Measurements from ENCODE around the gene SLC25A22.
A peak's percentile ranks its signal among the peaks of the same experiment; 100 is the strongest.

SLC25A22 gene

GRCh38 chr11:821512-822371 lies 23.7 kb upstream of the SLC25A22 start:
- FAIRE-seq, result no peak

GRCh38 chr11:820655-821511 lies 22.8 kb upstream of the SLC25A22 start:
- no peak for FAIRE-seq

- peak; percentile 88 for FAIRE-seq
These were observed 22.0 kb upstream of the SLC25A22 start for GRCh38 chr11:819943-820649.

- no peak for FAIRE-seq
These were observed 21.2 kb upstream of the SLC25A22 start for GRCh38 chr11:819129-819931.

GRCh38 chr11:818396-819128 lies 20.5 kb upstream of the SLC25A22 start, which contains the start of gene PNPLA2:
Gene PNPLA2 (plus strand): TSS chr11:818914. CDS start chr11:819719, 805 bp downstream.
- FAIRE-seq, result peak; percentile 64

GRCh38 chr11:816433-816779 lies 18.3 kb upstream of the SLC25A22 start:
- peak; percentile 96 for FAIRE-seq

- no peak for FAIRE-seq
These were observed 17.8 kb upstream of the SLC25A22 start for GRCh38 chr11:815675-816432.

GRCh38 chr11:813456-814096 lies 15.5 kb upstream of the SLC25A22 start:
- no peak for FAIRE-seq

- no peak for FAIRE-seq
These were observed 15.0 kb upstream of the SLC25A22 start for GRCh38 chr11:813072-813455.

- no peak for FAIRE-seq
These were observed 14.3 kb upstream of the SLC25A22 start for GRCh38 chr11:812390-812789.

- FAIRE-seq, result no peak
These were observed 13.6 kb upstream of the SLC25A22 start for GRCh38 chr11:811446-812245.

- no peak for FAIRE-seq
These were observed 12.0 kb upstream of the SLC25A22 start for GRCh38 chr11:810040-810567.

GRCh38 chr11:809287-810039 lies 11.4 kb upstream of the SLC25A22 start, which contains the start of gene RPLP2:
Gene RPLP2 (plus strand): TSS chr11:809967. CDS start chr11:810235, 268 bp downstream.
- FAIRE-seq, result peak; percentile 93

- FAIRE-seq, result no peak
These were observed 10.6 kb upstream of the SLC25A22 start for GRCh38 chr11:808427-809286.

- no peak for FAIRE-seq
These were observed 6.5 kb upstream of the SLC25A22 start for GRCh38 chr11:804599-804964.

GRCh38 chr11:803770-804598 lies 5.9 kb upstream of the SLC25A22 start:
- FAIRE-seq, result no peak

GRCh38 chr11:803467-803742 lies 5.3 kb upstream of the SLC25A22 start:
- no peak for FAIRE-seq
